ENCODE data around the gene EEA1. TPM values are rescaled to one million over a fixed set of nuclear protein-coding genes. Genes with fewer than 3 reads are reported as not detected.

The EEA1 gene
- 21.1 and 26.4 TPM in 2 replicates for polyA plus RNA-seq

GRCh38 chr12:92928962-92929915 lies at the start of gene EEA1:
TSS of gene EEA1 (minus strand) at chr12:92929295. CDS start at chr12:92929066, 229 bp downstream.

Other genes with a start within 250 kb of the EEA1 start
- not detected in 2 replicates for gene PLEKHG7, start 226.3 kb downstream of the EEA1 start, polyA plus RNA-seq

All from Purkinje cell (primary cell).